A673 (cell line): ENCODE results near the gene ERC1.

ENCODE experiments used
- EZH2 ChIP-seq: fragments of 200-600 bp; sonication (generic); IDR thresholded peaks from 2 replicates; pipeline ENCODE4 v1.6.1; 2017; ENCODE audit warnings: borderline replicate concordance, low read depth, mild to moderate bottlenecking, mixed read lengths, antibody characterized with exemption, low read length; ENCODE audit not compliant: poor library complexity, severe bottlenecking
- TF ChIP-seq, protein P1 (sequence below): fragments of 300-800, 200-600 bp; sonication (generic); conservative IDR thresholded peaks from 2 replicates; pipeline ENCODE4 v1.5.1; 2017; ENCODE audit warnings: low read depth, mild to moderate bottlenecking, antibody characterized with exemption, low read length, moderate library complexity, mixed read lengths

DNA sequence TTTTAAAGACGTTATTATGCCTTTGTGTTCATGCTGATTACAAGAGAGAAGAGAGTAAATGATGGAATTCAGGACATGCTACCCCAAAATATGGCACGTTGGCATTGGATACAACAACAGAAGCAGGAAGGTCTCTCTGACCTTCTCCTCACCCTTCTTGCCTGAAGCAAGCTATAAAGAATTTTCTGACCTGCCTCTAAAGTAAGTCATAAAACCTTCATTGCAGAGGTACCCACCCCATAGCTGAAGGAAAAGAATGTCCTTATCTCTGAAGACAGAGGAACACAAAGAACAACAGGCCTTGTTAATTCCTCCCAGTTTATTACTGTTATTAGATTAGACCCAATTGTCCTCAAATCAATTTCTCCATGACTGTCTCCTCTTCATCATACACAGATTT lies 427.1 kb downstream of the ERC1 start:
- TF ChIP-seq, protein P1, sequence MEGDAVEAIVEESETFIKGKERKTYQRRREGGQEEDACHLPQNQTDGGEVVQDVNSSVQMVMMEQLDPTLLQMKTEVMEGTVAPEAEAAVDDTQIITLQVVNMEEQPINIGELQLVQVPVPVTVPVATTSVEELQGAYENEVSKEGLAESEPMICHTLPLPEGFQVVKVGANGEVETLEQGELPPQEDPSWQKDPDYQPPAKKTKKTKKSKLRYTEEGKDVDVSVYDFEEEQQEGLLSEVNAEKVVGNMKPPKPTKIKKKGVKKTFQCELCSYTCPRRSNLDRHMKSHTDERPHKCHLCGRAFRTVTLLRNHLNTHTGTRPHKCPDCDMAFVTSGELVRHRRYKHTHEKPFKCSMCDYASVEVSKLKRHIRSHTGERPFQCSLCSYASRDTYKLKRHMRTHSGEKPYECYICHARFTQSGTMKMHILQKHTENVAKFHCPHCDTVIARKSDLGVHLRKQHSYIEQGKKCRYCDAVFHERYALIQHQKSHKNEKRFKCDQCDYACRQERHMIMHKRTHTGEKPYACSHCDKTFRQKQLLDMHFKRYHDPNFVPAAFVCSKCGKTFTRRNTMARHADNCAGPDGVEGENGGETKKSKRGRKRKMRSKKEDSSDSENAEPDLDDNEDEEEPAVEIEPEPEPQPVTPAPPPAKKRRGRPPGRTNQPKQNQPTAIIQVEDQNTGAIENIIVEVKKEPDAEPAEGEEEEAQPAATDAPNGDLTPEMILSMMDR, result no peak
- no peak for TF ChIP-seq EZH2
